GM10266 (cell line): Measurements from ENCODE around the gene UCHL3.

Experiments
- DNase-seq: peaks from one replicate; pipeline ENCODE4 v3.0.0; 2012; ENCODE audit errors: extremely low spot score
- CTCF ChIP-seq: IDR thresholded peaks from 2 replicates; pipeline ENCODE4 v1.5.1; 2012; ENCODE audit warnings: mild to moderate bottlenecking, low read depth; ENCODE audit not compliant: control insufficient read depth, insufficient read depth; ENCODE audit errors: missing control alignments

The UCHL3 gene

GRCh38 chr13:75648446-75648845 is 98.9 kb downstream of the UCHL3 start:
- no peak for DNase-seq
- TF ChIP-seq CTCF = no peak

GRCh38 chr13:75651013-75651412 is 101.4 kb downstream of the UCHL3 start:
- DNase-seq = no peak
- TF ChIP-seq CTCF = no peak

GRCh38 chr13:75652726-75653125 is 103.1 kb downstream of the UCHL3 start:
- TF ChIP-seq CTCF = no peak
- DNase-seq = no peak
